HG02798 (cell line): ENCODE measurements around the gene PSME3IP1.
"Not testable (repeated sequence)": the region's sequence is repeated elsewhere in the genome, so short reads cannot be mapped to it uniquely, and the experiment has no call there.

Source experiments
- ATAC-seq: cut with Tn5 transposase; IDR thresholded peaks from one replicate; pipeline ENCODE4 v1.9.1; 2021; ENCODE audit warnings: mild to moderate bottlenecking; ENCODE audit not compliant: unreplicated experiment, poor library complexity

Gene PSME3IP1

GRCh38 chr16:57185945-57186871, at the start of gene PSME3IP1, which contains the start of gene RSPRY1:
TSS of gene PSME3IP1 (minus strand) at chr16:57186039. CDS start at chr16:57173854, 12,185 bp downstream.
TSS of gene RSPRY1 (plus strand) at chr16:57186329. CDS start at chr16:57204659, 18,330 bp downstream.
- ATAC-seq: peak; percentile 92

- ATAC-seq: no peak
Observed at GRCh38 chr16:57235128-57236021, 49.5 kb upstream of the PSME3IP1 start.

- no peak for ATAC-seq
Observed at GRCh38 chr16:57234707-57235092, 48.9 kb upstream of the PSME3IP1 start.

GRCh38 chr16:57233944-57234706, 48.3 kb upstream of the PSME3IP1 start:
- no peak for ATAC-seq

GRCh38 chr16:57231821-57232350, 46.0 kb upstream of the PSME3IP1 start:
- no peak for ATAC-seq

- no peak for ATAC-seq
Observed at GRCh38 chr16:57229079-57229478, 43.2 kb upstream of the PSME3IP1 start.

GRCh38 chr16:57226701-57227621, 41.1 kb upstream of the PSME3IP1 start:
- no peak for ATAC-seq

GRCh38 chr16:57225978-57226377, 40.1 kb upstream of the PSME3IP1 start:
- ATAC-seq: no peak

GRCh38 chr16:57224651-57225335, 39.0 kb upstream of the PSME3IP1 start:
- no peak for ATAC-seq

GRCh38 chr16:57223057-57223456, 37.2 kb upstream of the PSME3IP1 start:
- ATAC-seq: no peak

- no peak for ATAC-seq
Observed at GRCh38 chr16:57216968-57217367, 31.1 kb upstream of the PSME3IP1 start.

- ATAC-seq: no peak
Observed at GRCh38 chr16:57213462-57213861, 27.6 kb upstream of the PSME3IP1 start.

- ATAC-seq: no peak
Observed at GRCh38 chr16:57209780-57210179, 23.9 kb upstream of the PSME3IP1 start.

- ATAC-seq: no peak
Observed at GRCh38 chr16:57208926-57209325, 23.1 kb upstream of the PSME3IP1 start.

- no peak for ATAC-seq
Observed at GRCh38 chr16:57204675-57205074, 18.8 kb upstream of the PSME3IP1 start.

- no peak for ATAC-seq
Observed at GRCh38 chr16:57203451-57203850, 17.6 kb upstream of the PSME3IP1 start.

- no peak for ATAC-seq
Observed at GRCh38 chr16:57202095-57202886, 16.5 kb upstream of the PSME3IP1 start.

- ATAC-seq: not testable (repeated sequence)
Observed at GRCh38 chr16:57200926-57201325, 15.1 kb upstream of the PSME3IP1 start.
